ENCODE results near the gene CDK5RAP2.
A peak's percentile ranks its signal among the peaks of the same experiment; 100 is the strongest.

The CDK5RAP2 gene

GRCh38 chr9:120351106-120351505 lies 228.9 kb downstream of the CDK5RAP2 start:
- H3K4me3 ChIP-seq (ENCODE audit: low read depth, low read length) = no peak overlapping the region
- TF ChIP-seq CTCF (IDR thresholded peaks at IDR 0.05; ENCODE audit: insufficient read depth, low read depth, low read length, missing control alignments) = no peak
- DNase-seq (ENCODE audit: low read depth) = no peak

GRCh38 chr9:120350596-120350995 lies 229.4 kb downstream of the CDK5RAP2 start:
- no peak for TF ChIP-seq CTCF (IDR thresholded peaks at IDR 0.05; ENCODE audit: insufficient read depth, low read depth, low read length, missing control alignments)
- DNase-seq (ENCODE audit: low read depth) = no peak
- no peak overlapping the region for H3K4me3 ChIP-seq (ENCODE audit: low read depth, low read length)

- peak; percentile 58 for TF ChIP-seq CTCF (IDR thresholded peaks at IDR 0.05; ENCODE audit: insufficient read depth, low read depth, low read length, missing control alignments)
- no peak overlapping the region for H3K4me3 ChIP-seq (ENCODE audit: low read depth, low read length)
- DNase-seq (ENCODE audit: low read depth) = peak; percentile 37
Observed at GRCh38 chr9:120348951-120349429, 231.0 kb downstream of the CDK5RAP2 start.

GRCh38 chr9:120345379-120345778 lies 234.6 kb downstream of the CDK5RAP2 start:
- H3K4me3 ChIP-seq (ENCODE audit: low read depth, low read length) = no peak overlapping the region
- DNase-seq (ENCODE audit: low read depth) = no peak
- TF ChIP-seq CTCF (IDR thresholded peaks at IDR 0.05; ENCODE audit: insufficient read depth, low read depth, low read length, missing control alignments) = no peak

GRCh38 chr9:120344230-120344629 lies 235.7 kb downstream of the CDK5RAP2 start:
- DNase-seq (ENCODE audit: low read depth) = no peak
- H3K4me3 ChIP-seq (ENCODE audit: low read depth, low read length) = no peak overlapping the region
- no peak for TF ChIP-seq CTCF (IDR thresholded peaks at IDR 0.05; ENCODE audit: insufficient read depth, low read depth, low read length, missing control alignments)

GRCh38 chr9:120343416-120343815 lies 236.6 kb downstream of the CDK5RAP2 start:
- DNase-seq (ENCODE audit: low read depth) = no peak
- H3K4me3 ChIP-seq (ENCODE audit: low read depth, low read length) = no peak overlapping the region
- no peak for TF ChIP-seq CTCF (IDR thresholded peaks at IDR 0.05; ENCODE audit: insufficient read depth, low read depth, low read length, missing control alignments)
